ENCODE measurements around the gene CACNA1A. TPM values are rescaled to one million over a fixed set of nuclear protein-coding genes. Genes with fewer than 3 reads are reported as not detected.
"Not testable (repeated sequence)": the region's sequence is repeated elsewhere in the genome, so short reads cannot be mapped to it uniquely, and the experiment has no call there.

CACNA1A gene
- total RNA-seq, 1 experiment from 2014 or later: 2.8 TPM

DNA sequence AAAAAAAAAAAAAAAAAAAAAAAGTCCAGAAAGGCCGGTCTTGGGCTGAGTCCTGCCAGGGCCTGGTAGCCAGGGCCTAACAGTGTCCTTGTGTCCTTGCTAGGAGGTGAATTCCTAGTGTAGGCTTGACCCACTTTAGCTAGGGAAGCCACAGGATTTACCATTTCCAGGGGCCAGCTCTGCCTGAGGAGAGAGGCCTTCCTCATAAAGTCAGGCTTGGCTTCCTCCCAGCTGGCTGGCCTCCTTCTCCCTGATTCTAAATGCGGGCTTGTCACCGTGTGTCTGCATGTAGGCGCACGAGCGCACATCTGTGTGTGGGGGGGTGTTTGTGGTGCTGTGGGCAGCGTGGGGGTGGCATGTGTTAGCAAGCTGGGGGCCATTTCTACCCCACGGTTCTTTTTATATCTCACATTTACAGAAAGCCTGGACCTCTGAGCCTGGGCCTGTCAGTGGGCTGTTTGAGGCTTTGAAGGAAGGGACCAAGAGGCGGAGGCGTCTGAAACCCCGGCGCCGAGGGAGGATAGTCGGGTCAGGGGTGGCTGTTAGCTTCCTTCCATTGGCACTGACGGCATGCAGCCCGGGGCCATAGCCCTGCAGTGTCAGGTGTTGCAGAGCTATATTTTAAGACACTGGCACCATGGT lies 324.4 kb downstream of the CACNA1A start:
- DNase-seq: no peak
- H3K27me3 ChIP-seq (ENCODE audit: control insufficient read depth, insufficient read depth, low read length): no peaks in the 10 kb centered on the region
- H3K4me3 ChIP-seq (ENCODE audit: insufficient read depth, low read depth, low read length): no peak overlapping the region
- no peaks in the 10 kb centered on the region for H3K36me3 ChIP-seq (replicated peaks; ENCODE audit: control insufficient read depth, insufficient read depth, low read length)

DNA sequence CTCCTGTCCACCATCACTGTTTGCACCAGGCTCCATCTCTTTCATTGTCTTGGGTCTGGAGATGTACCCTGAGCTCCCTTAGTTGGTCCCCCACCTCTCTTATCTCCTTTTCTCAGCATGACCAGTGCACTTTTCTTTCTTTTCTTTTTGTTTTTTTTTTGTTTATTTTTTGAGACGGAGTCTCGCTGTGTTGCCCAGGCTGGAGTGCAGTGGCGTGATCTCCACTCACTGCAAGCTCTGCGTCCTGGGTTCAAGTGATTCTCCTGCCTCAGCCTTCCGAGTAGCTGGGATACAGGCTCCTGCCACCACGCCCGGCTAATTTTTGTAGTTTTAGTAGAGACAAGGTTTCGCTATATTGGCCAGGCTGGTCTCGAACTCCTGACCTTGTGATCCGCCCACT lies 328.0 kb downstream of the CACNA1A start:
- H3K4me3 ChIP-seq (ENCODE audit: insufficient read depth, low read depth, low read length); H3K27me3 ChIP-seq (ENCODE audit: control insufficient read depth, insufficient read depth, low read length); H3K36me3 ChIP-seq (replicated peaks; ENCODE audit: control insufficient read depth, insufficient read depth, low read length); DNase-seq: not testable (repeated sequence)

DNA sequence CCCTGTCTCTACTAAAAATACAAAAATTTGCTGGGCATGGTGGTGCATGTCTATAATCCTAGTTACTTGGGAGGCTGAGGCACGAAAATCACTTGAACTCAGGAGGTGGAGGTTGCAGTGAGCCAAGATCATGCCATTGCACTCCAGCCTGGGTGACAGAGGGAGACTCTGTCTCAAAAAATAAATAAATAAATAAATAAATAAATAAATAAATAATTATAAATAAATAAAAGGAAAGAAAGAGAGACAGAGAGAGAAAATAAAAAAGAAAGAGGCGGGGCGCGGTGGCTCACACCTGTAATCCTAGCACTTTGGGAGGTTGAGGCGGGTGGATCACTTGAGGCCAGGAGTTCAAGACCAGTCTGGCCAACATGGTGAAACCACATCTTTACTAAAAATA lies 328.7 kb downstream of the CACNA1A start:
- H3K4me3 ChIP-seq (ENCODE audit: insufficient read depth, low read depth, low read length); H3K36me3 ChIP-seq (replicated peaks; ENCODE audit: control insufficient read depth, insufficient read depth, low read length); H3K27me3 ChIP-seq (ENCODE audit: control insufficient read depth, insufficient read depth, low read length); DNase-seq: not testable (repeated sequence)

DNA sequence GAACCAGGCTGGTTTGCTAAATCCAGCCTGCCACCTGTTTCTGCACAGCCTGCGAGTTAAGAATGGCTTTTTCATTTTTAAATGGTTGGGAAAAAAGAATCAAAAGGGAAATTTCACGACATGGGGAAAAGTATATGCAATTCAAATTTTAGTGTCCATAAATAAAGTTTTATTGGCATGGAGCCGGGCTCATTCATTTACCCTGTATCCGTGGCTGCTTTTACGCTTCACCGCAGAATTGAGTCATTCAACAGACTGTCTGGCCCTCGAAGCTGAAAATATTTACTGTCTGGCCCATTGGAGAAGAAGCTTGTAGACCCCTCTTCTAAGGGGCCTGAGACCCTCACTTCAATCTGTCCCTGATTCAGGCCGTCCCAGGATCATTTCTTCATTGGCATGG lies 329.9 kb downstream of the CACNA1A start:
- H3K27me3 ChIP-seq (ENCODE audit: control insufficient read depth, insufficient read depth, low read length): no peaks in the 10 kb centered on the region
- H3K4me3 ChIP-seq (ENCODE audit: insufficient read depth, low read depth, low read length): no peak overlapping the region
- no peak for DNase-seq
- H3K36me3 ChIP-seq (replicated peaks; ENCODE audit: control insufficient read depth, insufficient read depth, low read length): peaks cover 1% of the 10 kb centered on the region

DNA sequence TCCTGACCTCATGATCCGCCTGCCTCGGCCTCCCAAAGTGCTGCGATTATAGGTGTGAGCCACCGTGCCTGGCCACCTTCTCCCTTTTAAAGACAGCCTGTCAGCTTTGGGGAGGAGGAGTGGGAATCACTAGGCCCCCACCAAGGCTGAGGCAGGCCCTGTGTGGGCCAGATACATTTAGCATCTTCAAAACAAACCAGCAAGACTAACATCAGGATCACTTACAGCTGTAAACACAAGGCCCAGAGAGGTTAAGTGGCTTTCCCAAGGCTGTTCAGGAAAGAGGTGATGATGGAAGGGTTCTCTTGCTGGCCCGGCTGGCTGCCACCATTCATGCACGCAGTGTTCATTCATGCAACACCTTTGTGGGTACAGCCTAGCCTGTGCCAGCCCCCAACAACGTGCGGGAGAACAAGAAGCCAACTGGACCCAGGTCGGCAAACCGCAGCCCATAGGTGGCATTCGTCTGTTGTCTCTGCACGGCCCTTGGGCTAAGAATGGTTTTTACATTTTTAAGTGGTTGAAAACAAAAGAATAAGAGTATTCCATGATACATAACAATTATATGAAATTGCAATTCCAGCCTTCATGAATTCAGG lies 333.0 kb downstream of the CACNA1A start:
- no peaks in the 10 kb centered on the region for H3K27me3 ChIP-seq (ENCODE audit: control insufficient read depth, insufficient read depth, low read length)
- H3K4me3 ChIP-seq (ENCODE audit: insufficient read depth, low read depth, low read length): no peak overlapping the region
- peaks cover 1% of the 10 kb centered on the region for H3K36me3 ChIP-seq (replicated peaks; ENCODE audit: control insufficient read depth, insufficient read depth, low read length)
- DNase-seq: no peak

DNA sequence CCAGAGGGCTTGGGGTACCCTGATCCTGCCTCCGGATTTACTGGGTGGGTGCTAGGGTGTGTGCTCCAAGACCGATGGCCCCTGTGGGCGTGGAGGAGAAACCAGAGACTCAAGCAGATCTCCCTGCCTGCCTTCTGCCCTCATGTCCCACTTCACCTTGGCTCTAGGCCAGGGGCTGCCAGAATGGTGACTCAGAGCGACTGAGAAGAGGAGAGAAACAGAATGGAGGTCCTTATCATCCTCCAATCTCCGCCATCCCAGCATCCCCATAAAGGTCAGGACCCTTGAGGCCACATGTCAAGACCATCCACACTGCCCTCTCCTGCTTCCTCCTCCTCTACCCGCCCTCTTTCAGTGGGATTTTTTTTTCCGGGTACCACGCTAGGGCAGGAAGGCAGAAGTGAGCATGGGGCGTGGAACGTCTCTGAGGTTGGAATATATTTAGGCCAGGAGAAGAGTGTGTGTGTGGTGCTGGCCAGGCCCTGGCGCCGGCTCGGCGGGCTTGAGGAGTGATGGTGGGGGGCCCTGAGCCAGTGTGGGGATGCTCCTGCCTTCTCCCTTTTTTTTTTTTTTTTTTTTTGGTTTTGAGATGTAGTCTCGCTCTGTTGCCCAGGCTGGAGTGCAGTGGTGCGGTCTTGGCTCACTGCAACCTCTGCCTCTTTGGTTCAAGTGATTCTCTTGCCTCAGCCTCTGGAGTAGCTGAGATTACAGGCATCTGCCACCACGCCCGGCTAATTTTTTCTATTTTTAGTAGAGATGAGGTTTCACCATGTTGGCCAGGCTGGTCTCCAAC lies 333.7 kb downstream of the CACNA1A start:
- Histone ChIP-seq H3K4me3 (ENCODE audit: insufficient read depth, low read depth, low read length) (no peak overlapping the region), H3K36me3 (replicated peaks; ENCODE audit: control insufficient read depth, insufficient read depth, low read length) (peaks cover 1% of the 10 kb centered on the region), H3K27me3 (ENCODE audit: control insufficient read depth, insufficient read depth, low read length) (no peaks in the 10 kb centered on the region)
- DNase-seq: no peak

DNA sequence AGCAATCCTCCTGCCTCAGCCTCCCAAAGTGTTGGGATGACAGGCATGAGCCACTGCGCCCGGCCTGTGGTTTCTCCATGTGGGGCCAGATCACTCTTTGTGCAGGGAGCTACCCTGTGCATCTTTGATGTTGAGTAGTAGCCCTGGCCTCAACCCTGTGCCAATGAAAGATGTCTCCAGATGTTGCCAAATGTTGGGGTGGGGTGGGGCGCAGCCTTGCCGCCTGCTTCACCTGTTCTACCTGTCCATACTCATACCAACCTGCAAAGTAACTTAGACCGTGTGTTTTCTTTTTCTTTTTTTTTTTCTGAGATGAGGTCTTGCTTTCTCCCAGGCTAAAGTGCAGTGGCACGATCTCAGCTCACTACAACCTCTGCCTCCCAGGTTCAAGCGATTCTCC lies 335.1 kb downstream of the CACNA1A start:
- Histone ChIP-seq H3K27me3 (ENCODE audit: control insufficient read depth, insufficient read depth, low read length) (no peaks in the 10 kb centered on the region), H3K36me3 (replicated peaks; ENCODE audit: control insufficient read depth, insufficient read depth, low read length) (peaks cover 1% of the 10 kb centered on the region), H3K4me3 (ENCODE audit: insufficient read depth, low read depth, low read length) (no peak overlapping the region)
- DNase-seq: no peak

DNA sequence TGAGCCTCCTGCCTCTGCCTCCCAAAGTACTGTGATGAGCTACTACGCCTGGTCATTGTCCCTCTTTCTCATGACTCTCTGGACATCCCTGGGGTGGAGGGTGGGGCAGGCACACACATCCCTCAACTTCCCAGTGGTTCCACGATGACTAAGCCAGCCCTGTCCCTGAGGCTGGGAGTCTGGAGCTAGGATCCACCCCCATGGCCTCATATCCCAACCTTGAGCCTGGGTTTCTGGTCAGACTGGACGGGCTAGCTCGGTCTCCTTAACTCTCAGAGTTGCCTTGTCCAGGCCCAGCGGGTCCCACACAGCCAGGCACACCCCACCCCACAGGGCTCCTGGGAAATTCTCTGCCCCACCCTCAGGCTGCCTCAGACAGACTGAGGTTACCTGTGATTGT lies 336.5 kb downstream of the CACNA1A start:
- H3K36me3 ChIP-seq (replicated peaks; ENCODE audit: control insufficient read depth, insufficient read depth, low read length): peaks cover 1% of the 10 kb centered on the region
- H3K4me3 ChIP-seq (ENCODE audit: insufficient read depth, low read depth, low read length): no peak overlapping the region
- DNase-seq: no peak
- H3K27me3 ChIP-seq (ENCODE audit: control insufficient read depth, insufficient read depth, low read length): no peaks in the 10 kb centered on the region

DNA sequence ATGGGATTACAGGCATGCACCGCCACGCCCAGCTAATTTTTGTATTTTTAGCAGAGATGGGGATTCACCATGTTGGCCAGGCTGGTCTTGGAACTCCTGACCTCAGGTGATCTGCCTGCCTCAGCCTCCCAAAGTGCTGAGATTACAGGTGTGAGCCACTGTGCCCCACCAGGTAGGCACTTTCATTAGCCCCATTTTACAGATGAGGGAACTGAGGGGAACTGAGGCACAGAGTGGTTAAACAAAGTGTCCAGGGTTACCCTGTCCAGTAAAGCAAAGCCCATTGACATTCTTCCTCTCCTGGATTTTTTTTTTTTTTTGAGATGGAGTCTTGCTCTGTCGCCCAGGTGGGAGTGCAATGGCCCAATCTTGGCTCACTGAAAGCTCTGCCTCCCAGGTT lies 340.1 kb downstream of the CACNA1A start:
- not testable (repeated sequence) for DNase-seq; H3K4me3 ChIP-seq (ENCODE audit: insufficient read depth, low read depth, low read length); H3K27me3 ChIP-seq (ENCODE audit: control insufficient read depth, insufficient read depth, low read length); H3K36me3 ChIP-seq (replicated peaks; ENCODE audit: control insufficient read depth, insufficient read depth, low read length)

DNA sequence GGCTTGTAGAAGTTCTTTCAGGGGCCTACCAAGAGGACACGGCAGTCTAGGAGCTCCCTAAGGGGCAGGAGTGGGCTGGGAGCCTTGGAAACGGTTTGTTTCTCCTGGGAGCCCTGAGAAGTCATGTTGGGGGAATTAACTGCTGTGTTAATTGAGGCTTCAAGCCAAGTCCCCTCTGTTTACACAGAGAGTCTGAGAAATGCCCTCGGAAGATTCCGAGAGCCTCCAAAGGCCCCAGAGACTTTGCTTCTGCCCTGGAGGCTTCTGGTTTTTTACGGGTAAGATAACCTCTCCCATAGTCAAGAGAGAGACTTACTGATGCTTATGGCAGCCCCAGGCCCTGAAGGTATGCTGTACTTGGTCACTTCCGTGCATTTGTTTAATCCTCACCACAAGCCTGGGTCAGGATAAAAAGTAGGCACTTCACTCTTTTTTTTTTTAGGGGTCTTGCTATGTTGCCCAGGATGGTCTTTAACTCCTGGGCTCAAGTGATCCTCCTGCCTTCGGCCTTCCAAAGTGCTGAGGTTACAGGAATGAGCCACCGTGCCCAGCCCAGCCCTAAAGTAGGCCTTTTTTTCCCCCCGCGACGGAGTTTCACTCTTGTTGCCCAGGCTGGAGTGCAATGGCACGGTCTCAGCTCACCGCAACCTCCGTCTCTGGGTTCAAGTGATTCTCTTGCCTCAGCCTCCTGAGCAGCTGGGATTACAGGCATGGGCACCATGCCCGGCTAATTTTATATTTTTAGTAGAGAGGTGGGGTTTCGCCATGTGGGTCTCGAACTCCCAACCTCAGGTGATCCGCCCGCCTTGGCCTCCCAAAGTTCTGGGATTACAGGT lies 340.9 kb downstream of the CACNA1A start:
- Histone ChIP-seq H3K4me3 (ENCODE audit: insufficient read depth, low read depth, low read length) (no peak overlapping the region; the same call in 1 of the 2 replicates), H3K36me3 (replicated peaks; ENCODE audit: control insufficient read depth, insufficient read depth, low read length) (no peaks in the 10 kb centered on the region; the same call in 1 of the 2 replicates), H3K27me3 (ENCODE audit: control insufficient read depth, insufficient read depth, low read length) (no peaks in the 10 kb centered on the region)
- no peak for DNase-seq

DNA sequence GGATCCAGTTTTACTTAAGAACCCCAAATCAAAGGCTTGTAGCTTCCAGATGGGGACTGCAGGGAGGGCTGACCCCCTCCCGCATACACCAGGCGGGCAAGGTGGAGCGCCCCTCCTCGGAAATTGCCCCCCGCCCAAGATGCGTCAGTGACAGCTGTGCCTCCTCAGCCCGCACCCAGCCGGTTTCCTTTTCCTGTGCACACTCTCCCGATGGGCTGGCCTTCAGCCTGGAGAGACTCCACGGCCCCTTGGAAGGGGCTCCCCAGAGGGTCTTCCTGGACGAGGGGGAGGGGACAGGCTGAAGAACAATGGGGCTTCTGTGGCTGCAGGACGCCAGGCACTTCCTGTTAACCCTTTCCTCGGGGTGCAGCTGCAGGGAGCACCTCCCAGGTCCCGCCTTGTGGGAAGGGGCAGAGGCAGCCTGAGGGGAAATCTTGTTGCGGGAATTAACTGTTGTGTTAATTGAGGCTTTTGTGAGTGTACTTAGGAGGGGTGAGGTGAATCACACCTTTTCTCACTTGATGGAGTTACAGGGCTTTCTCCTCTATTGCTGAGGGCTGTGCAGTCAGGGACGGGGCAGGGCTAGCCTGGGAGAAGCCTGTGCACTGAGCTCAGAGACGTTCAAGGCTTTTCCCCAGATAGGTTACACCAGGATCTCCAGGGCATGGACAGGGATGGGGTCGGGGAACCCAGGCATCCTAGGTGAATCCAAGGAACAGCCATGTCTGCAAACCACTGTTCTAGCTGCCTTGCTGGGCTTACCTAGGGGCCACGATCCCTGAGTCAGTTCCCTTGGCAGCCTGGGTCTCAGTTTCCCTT lies 341.7 kb downstream of the CACNA1A start:
- Histone ChIP-seq H3K27me3 (ENCODE audit: control insufficient read depth, insufficient read depth, low read length) (no peaks in the 10 kb centered on the region), H3K4me3 (ENCODE audit: insufficient read depth, low read depth, low read length) (peak overlapping the region; percentile 47), H3K36me3 (replicated peaks; ENCODE audit: control insufficient read depth, insufficient read depth, low read length) (no peaks in the 10 kb centered on the region; the same call in 1 of the 2 replicates)
- DNase-seq: peak; percentile 90

DNA sequence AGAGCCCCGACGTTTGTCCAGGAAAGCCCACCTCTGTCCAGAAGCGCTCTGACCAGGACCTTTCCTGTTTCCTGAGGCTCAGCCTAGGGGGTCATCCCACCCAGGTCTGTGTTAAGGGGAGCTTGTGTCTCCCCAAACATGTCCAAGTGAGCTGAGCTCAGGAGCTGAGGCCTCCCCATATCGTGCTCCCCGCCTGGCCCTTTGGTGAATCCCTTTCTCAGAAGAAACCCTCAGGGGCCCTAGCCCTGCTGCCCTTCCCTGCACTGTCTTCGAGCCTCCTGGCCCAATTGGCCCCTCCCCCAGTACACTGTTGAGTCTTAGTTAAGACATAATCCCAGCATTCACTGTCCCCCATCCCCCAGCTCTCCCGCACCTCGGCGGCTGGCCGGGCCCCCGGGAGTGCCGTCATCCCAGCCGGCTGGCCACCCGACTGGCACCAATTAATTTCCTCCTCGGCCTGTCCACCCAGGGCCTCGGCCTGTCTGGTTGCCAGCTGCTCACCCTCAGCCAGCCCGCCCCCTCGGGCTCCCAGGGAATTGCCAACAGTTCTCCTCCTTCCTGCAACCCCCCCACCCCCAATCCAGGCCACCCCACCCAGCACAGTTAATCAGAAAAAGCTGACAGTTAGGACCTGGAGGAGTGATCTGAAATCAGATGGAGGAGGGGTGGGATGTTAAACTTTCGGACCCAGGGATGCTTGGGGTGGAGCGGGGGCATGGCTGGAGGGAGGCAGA lies 342.5 kb downstream of the CACNA1A start:
- H3K27me3 ChIP-seq (ENCODE audit: control insufficient read depth, insufficient read depth, low read length): no peaks in the 10 kb centered on the region
- H3K4me3 ChIP-seq (ENCODE audit: insufficient read depth, low read depth, low read length): peak overlapping the region; percentile 47
- no peaks in the 10 kb centered on the region for H3K36me3 ChIP-seq (replicated peaks; ENCODE audit: control insufficient read depth, insufficient read depth, low read length)
- DNase-seq: peak; percentile 87

Data from H7 (cell line).